GM19099 (cell line): ENCODE results near the gene UBQLNL.

Experiments
- POLR2A ChIP-seq: IDR thresholded peaks from 3 replicates; pipeline ENCODE4 v1.6.1; 2011; ENCODE audit warnings: low read depth; ENCODE audit not compliant: insufficient read length; ENCODE audit errors: extremely low read depth

Gene UBQLNL, protein sequence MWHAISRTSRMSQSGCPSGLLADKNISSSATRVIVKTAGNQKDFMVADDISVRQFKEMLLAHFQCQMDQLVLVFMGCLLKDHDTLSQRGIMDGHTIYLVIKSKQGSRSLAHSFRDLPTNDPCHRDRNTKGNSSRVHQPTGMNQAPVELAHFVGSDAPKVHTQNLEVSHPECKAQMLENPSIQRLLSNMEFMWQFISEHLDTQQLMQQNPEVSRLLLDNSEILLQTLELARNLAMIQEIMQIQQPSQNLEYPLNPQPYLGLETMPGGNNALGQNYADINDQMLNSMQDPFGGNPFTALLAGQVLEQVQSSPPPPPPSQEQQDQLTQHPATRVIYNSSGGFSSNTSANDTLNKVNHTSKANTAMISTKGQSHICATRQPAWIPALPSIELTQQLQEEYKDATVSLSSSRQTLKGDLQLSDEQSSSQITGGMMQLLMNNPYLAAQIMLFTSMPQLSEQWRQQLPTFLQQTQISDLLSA

DNA sequence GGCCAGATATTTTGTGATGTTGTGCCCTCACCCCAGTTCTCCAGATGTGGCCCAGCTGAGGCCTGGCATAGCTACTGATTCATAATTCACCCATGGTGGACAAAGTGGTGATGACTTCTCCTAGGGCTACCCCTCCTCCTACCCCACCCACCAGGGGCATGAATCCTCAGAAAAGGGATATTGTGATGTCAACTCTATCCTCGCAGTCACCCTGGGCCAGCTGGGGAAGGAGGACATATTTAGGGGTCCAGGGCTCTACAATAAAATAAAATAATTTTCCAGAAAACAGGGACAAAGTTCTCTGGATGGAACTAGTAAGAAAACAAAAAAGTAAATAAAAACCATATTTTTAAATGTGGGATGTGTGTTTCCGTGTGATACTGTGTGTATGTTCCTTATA, at the start of gene UBQLNL:
Gene UBQLNL (minus strand): TSS at position 101 of the 400 bp plus-strand sequence. CDS start 258 bp downstream, outside the sequence.
- no peak for TF ChIP-seq POLR2A

DNA sequence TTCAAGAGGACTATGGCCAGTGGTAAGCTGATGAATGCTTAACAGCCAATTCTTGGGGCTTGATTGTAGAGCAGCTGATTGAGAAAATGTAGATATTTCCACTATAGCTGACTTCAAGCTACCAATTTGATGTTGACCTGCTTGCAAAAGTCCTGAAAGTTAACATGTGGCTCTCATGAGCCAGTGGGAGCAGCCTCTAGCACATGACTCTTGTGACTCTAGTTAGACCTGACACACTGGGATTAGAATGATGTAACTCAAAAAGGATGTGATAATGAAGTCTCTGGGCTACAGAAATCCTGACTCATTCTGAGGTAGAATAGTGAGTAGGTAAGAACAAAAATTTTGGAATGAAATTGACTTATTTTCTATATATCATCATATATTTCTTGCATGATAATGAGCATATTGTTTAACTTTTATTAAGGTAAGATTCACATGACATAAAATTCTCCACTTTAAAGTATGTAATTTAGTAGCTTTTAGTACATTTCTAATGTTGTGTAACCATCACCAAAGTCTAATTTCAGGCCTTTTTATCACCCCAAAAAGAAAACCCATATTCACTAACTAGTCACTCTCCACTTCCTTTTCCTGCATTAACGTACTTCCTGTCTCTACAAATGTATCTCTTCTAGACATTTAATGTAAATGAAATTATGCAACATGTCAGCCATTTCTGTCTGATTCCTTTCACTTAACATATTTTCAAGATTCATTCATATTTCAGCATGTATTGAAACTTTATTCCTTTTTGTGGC, 47.9 kb upstream of the UBQLNL start:
- no peak for TF ChIP-seq POLR2A

DNA sequence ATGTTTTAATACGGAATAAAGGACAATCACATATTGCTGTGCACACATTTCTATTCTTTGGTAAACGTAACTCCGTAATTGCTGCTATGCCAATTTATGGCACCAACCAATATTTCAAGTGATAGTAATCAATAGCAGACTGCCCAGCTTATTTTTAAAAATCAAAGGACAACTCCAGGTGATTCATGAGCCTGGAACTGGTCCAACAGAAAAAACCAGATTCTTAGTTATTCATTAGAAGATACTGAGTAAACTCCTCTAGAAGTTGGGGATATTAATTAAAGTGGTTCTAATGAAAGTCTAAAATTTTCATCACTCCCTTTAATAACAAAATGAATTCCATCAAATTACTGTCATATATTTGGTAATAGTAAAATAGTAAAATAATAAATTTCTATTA, 41.3 kb upstream of the UBQLNL start:
- no peak for TF ChIP-seq POLR2A

DNA sequence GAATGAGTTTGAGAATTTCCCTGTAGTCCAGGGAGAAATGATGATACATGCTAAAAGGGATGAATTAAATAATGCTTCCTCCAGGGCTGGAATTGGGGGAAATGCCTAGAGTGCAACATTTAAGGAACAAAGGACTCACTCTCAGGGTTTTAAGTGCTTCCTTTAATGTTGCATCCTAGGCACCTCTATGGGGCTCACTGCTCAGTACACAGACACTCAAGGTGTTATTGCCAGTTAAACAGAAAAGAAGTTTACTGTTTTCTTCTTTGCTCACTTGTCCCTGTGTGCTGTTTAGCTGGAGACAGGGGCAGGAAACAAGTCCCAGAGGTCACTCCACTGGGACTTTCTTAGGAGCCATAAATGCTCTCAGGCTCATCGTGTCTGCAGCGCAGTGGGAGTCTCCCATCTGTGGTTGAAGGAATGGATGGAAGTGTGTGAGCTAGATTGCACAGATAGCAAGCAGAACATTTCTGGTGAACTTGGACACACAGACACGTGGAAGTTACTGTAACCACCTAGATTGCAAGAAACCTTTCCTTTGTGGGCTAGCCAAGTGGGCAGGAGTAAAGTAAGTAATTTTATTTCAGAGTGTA, 40.2 kb upstream of the UBQLNL start:
- TF ChIP-seq POLR2A, result no peak

DNA sequence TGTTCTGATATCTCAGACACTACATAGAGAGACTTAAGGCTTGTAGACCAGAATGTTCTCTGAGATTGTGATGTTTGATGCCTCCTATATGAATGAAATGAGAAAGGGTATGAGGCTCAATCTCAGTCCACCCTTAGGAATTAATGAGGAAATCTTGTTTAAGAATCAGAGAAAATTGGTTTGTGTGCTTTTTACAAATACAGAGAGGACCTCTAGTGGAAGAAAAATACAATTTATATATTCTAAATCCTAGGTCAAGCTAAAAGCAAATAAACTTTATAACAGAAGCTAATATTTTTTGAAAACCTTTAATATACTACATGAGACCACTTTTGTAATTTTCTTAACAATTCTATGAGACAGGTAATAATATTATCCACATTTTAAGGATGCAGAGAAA, 36.8 kb upstream of the UBQLNL start:
- TF ChIP-seq POLR2A, result no peak

DNA sequence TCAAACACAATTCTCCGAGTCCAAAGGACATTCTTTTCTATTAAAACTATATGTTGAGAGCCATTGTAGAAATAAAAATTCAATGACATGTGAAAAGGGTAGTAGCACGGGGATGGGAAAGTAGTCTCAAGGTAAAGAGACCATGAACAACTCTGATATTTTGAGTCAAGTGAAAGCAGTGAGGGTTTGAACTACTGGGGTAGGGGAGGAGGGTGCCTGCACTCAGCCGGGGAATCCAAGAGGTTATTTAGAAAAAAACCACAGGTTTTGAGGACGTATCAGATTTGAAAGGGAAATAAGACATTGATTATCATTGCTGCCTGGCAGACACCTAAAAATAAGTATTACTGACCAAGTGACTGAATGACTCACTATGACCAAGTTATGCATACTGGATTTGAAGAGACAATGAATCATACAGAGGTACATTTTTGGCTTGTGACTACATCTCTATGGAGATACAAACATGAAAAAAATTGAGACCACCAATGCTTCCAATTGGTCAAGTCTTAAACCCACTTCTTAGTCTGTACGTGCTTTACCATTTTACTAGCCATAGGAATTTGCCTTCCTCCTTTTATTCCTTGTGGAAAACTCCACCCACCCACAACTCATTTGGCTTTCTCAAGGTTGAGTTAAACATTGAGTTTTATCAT, 34.1 kb upstream of the UBQLNL start:
- TF ChIP-seq POLR2A, result no peak

DNA sequence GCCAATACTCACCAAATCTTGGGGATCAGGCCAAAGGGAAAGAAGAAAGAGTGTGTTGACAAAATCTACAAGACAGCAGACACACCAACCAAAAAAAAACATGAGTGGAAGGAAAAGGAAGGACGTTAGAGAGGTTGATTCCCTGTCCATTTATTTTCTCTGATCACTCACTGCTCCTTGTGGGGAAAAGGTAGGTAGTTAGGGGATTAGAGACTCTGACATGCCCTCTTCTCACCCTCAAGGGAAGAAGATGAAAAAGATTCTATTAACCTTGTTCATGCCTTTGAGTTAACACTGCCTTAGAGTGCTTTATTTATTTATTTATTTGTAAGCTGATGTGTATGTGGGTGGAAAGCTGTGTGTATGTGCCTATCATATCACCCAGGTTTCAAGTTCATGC, 31.9 kb upstream of the UBQLNL start, which contains the start of gene OR52H1:
Gene OR52H1 (minus strand): TSS at position 101 of the 400 bp plus-strand sequence. CDS start 3,035 bp downstream, outside the sequence.
- TF ChIP-seq POLR2A, result no peak

DNA sequence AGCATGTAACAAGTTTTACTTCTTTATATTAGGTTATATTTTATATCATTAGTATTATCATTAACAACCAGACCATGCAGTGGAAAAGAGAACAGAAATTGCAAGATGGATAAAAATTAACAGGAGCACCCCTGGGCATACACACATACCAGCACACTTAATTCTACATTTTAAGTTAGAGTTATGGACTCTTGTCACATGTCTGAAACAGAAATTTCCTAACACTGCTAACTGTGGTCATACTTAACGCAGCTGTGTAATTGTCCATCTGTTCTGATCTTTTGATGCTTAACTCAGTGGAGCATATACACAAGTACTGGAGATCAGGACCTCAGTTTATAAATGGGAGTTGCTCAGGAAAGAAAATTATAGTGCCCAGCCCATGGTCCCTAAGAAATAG, 31.5 kb upstream of the UBQLNL start:
- TF ChIP-seq POLR2A, result no peak

DNA sequence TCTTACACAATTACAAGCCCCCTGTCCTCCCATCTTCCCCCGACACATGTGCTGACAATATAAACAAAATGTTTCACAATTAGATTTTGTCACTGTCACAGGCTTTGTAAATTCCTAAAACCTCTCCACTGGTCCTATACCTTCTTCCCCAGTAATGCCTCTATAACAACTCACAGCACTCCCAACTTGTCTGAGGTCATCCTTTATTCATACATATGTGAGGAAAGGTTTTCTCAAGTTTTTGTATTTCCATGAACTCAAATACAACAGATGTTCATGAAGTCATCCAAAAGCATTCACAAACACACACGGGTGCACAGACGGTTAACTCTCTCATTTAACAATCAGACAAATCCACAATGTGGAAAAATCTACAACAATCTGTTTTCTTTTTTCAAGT, 30.0 kb upstream of the UBQLNL start:
- TF ChIP-seq POLR2A, result no peak

DNA sequence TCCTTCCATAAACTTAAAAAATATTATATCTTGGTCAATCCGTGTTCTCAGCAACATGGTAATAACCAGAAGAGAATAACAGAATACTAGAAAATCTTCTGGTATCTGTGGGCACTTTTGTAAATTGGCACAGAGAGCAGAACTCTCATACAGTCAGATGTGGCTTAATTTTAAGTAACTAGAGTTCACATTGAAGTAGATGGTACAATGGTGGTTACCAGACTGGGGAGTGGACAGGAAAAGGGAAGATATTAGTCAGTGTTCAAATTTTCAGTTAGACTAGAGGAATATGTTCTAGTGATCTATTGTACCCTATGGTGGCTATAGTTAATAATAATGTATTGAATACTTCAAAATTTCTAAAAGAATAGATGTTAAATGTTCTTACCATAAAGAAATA, 24.9 kb upstream of the UBQLNL start:
- TF ChIP-seq POLR2A, result no peak

DNA sequence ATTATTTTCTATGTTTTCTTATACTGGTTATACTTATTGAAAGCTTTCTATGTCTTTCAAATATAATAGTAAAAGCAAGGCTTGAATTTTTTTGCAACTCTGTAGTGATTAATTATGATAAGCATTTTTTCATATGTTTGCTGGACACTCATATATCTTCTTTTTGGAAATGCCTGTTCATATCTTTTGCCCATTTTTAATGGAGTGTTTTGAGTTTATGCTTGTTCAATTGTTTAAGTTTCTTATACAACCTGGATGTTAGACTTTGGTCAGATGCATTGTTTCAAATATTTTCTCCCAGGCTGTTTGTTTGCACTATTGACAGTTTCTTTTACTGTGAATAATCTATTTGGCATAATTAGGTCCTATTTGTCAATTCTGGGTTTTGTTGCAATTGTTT, 20.0 kb upstream of the UBQLNL start:
- TF ChIP-seq POLR2A, result no peak

DNA sequence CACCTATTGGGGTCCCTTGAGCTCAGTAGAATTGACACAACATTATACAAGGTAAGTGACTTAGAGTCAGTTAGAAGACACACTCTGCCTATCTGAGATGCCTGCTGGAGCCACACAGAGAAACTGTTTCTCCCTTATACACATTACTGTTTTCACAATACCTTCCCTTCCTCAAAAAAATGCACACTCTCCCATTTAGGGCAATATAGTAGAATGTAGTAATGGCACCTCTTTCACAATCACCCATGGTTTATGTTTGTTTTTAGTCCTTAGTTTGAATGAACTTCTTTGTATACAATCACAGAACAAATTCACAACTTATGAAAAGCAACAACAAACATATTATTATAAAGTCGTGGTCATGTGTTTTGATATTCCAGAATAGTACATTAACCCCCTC, 17.5 kb upstream of the UBQLNL start:
- no peak for TF ChIP-seq POLR2A

DNA sequence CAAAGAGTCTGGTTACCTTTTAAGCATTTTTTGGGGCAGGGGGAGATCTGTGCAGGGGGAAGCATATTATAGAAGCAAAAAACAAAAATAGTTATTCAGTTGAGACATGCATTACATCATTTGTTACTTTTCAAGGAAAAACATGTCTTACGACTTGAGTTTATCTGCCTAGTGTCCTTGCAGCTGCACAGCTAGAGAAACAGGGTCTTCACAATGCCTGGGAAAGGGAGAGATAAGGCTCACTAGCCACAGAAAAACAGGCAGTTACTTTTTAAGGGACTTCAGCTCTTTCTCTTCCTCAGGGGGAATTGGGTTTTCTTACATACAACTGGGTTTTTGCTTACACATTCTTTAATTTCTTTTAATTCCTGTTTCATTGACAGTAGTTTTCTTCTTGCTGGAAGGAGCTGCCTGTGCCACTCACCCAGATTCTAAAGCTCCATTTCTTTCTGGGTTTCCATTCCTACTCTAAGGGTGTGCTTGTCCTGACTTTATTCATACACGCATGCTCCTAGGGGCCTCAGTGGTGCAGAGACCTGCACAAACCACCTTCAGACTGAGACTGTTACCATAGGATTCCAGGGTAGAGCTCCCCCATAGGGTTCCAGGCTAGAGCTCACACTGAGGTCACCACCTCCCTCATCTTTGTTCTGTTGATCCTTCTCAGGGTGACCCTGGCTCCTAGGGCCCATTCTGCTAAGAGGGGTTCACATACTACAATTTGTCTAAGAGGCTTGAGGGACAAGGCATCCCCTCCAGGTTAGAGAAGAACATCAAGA, 14.7 kb upstream of the UBQLNL start:
- TF ChIP-seq POLR2A, result no peak

DNA sequence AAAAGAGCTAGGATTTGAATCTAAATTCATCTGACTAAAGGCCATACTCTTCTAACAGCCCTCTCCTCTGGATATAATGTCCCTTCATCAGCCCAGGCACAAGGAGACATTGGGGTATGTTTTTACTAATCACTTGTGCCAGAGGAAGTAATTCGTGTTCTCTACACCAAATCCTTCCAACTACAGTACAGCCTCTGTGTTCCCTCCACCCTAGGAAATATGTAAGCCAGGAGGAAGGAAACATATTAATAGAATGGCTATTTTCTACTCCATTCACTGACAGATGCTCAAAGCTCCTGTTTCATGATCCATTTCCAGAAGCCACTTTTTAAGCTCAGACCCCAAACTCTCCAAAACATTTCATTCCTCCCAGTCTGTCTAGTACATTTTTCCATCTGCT, 12.0 kb upstream of the UBQLNL start:
- TF ChIP-seq POLR2A, result no peak
